GM19099 (cell line): ENCODE measurements around the gene SRBD1.

Source experiments
- POLR2A ChIP-seq: IDR thresholded peaks from 3 replicates; pipeline ENCODE4 v1.6.1; 2011; ENCODE audit warnings: low read depth; ENCODE audit not compliant: insufficient read length; ENCODE audit errors: extremely low read depth

Gene SRBD1

DNA sequence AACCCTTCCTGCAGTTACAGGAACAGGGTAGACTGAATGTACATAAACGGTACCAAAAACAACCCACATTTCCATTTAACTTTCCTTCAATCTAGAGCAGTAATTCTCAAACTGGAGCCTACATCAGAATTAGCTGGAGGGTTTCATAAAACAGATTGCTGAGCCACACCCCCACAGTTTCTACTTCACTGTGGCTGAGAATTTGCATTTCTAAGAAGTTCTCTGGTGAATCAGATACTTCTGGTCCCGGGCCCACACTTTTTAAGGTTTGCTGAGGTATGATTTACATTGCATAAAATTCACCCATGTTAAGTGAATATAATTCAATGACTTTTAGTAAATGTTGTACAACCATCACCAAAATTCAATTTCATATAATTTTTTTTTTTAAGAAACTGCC, 113.7 kb downstream of the SRBD1 start:
- no peak for TF ChIP-seq POLR2A

DNA sequence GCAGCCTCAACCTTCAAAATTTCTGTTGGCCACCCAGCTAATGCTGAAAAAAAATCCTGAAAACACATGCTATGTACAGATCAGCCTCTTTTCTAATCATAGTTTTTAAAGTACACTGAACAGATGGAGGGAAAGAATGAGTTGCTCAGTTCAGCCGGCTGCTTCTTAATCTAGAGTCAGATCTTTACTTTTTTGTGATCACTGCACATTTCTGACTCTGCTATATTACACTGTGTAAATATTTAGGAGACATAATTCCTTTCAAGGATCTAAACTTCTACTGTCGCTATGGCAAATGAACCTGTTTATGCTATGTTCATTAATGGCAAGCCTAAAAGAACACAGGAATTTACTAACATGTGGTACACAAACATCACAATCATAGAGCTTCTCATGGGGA, 114.2 kb downstream of the SRBD1 start:
- no peak for TF ChIP-seq POLR2A

DNA sequence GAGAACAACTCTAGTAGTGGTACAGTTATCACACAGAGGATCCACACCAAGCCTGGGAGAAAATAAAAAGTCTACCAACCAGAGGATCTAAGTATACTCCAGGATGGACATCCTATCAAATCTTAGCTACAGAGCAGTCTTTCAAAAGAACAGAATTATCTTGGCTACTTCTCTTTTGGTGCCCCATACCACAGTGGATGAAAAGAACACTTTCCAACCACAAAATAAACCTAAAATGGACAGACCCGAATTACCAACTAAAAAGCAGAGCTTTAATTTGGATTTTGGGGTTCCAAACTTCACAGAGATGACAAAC, 116.1 kb downstream of the SRBD1 start:
- no peak for TF ChIP-seq POLR2A

DNA sequence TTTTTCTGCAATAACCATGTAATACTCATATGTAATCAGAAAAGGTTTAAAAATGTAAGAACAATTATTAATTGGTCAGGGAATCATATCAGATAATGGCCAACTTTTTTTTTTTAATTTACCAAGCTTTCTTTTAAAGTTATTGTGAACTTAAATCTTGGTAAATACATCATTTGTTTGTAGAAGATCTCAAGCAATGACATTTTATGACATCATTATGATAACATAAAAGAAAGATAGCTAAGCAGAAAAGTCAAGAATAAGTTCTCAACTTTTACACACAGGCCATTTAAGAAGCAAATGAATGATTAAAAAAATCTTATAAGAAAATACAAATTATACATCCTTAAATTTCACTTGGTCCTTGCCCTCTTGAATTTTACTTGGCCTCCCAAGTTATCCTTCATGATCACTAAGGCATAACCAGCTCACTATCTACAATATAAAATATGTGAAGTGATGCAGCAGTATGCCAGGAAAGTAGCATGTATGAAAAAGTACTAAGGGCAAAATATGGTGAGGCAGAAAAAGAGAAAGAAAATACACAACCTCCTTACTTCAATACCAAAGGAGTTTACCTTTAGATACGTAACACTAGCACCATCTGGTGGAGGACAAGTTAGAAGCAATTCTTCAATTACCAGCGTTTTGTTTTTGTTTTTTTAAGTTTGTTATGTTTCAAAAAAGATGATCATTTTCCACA, 116.6 kb downstream of the SRBD1 start:
- no peak for TF ChIP-seq POLR2A

DNA sequence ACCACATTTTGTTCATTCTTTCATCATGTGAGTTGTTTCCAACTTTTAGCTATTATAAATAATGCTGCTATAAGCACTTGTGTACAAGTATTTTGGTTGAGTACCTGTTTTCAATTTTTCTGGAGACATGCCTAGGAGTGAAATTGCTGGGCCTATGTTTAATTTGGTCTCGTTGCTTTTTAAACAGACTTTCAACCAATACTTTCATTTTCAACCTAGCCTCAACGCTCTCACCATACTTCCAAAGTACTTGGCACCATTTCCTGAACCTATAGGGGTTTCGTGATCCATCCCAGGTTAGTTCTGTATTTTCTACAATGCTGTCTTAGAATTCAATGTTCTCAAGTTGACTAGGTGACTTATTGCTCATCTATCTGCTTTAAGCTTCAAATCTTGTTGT, 126.1 kb downstream of the SRBD1 start:
- no peak for TF ChIP-seq POLR2A

DNA sequence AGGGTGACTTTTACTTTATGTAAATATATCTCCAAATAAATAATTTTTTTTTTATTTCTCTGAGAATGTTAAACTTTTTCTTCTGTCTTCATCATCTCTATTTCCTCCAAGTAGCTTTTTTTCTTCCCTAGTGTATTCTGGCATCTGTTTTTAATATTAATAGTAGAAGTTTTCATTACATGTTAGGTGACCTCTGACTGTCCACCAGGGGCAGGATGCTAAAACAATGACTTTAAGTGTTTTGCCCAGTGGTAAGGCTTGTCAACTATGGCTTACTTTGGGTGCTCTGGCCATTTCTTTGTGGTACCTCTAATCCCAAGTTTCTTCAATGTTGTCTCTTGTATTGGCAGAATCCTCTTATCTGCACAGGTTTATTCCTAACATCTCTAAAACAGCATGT, 127.1 kb downstream of the SRBD1 start:
- no peak for TF ChIP-seq POLR2A

DNA sequence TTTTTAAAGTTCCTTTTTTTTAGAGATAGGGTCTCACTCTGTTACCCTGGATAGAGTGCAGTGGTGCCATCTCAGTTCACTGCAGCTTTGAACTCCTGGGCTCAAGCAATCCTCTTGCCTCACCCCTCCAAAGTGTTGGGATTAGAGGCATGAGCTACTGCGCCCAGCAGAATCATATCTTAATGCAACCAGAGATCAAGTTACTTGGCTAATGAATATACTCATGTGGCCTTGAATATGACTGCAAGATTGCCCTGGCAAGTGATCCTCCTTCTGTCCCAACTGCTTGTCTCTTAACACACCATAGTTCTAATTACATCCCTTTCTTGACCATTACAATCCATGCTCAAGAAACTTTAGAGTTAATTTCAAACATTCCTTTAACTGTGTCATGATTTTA, 133.5 kb downstream of the SRBD1 start:
- TF ChIP-seq POLR2A = no peak

DNA sequence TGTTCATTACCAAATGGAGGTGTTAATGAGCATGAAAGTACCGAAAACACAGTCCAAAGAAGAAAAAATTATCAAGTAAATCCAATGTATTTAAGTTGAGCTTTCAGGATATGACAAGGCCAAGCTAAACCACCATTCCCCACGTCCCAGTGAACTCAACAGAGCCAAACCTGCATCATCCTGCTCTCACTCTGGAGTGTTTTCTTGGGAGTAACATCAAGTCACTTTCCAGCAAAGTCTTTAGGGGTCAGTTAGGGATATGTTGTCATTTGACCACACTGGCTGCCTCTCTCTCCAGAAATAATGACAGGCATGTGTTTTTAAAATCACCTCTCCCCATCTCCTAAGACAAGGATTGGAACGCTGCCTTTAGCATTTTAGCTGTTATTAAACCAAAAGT, 140.5 kb downstream of the SRBD1 start:
- no peak for TF ChIP-seq POLR2A

DNA sequence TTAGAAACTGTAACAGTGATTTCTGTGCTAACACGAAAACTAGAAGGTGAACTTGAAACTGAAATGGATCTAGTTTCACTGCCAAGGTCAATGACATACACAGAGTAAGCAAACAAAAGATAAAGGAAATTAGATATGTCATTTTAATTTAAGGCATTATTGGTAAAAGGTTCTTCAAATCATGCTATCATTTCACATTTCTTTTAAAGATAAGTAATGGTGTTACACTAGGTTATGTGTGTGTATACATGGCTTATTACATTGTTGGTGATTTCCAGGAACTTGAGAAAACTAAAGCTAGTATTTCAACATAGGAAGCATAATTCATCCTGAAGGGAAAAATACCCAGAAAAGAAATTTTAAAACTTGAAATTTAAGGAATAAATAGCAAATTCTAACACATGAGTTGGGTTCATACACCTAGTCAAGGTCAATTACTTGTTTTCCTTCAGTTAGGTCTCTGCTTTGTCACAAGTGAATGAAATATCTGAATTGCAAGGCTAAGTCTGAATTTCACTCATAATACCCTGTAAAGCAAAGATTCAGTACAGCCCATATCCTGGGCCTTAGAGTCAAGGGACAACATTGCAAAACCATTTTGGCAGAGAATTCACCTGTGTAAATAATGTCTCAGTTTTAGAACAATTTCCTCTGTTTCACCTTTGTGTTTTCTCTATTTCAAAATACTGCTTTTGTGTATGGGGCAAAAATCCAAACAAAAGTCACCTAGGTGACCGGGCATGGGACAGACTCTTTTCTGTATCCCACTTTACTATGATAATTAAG, 141.6 kb downstream of the SRBD1 start:
- no peak for TF ChIP-seq POLR2A

DNA sequence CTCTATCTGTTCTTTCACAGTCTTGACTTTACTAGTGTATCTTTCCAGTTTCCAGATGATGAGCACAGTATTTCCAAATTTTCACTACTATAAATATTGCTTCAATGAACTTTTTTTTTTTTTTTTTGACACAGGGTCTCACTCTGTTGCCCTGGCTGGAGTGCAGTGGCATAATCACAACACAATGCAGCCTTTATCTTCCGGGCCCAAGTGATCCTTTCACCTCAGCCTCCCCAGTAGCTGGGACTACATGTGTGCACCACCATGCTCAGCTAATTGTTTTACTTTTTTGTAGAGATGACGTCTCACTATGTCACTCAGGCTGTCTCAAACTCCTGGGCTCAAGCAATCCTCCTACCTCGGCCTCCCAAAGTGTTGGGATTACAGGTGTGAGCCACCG, 142.8 kb downstream of the SRBD1 start:
- no peak for TF ChIP-seq POLR2A

DNA sequence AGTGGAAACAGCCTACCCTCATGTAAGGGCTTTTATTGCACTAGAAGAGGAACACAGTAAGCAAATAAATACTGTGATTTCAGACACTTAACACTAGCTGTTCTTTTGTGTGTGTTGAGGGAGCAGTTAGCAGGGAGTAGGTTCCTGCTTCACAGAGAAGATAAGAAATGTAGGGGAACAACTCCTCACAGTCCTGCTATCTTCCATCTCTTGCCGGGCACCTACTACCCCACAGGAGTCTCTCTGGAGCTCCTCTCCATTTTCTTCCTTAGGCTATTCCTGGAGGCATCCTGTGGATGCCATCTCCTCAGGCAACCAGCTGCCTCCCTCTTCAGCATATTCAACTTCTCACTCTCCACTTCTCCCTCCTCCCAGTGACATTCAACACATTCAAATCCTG, 145.0 kb downstream of the SRBD1 start:
- no peak for TF ChIP-seq POLR2A

DNA sequence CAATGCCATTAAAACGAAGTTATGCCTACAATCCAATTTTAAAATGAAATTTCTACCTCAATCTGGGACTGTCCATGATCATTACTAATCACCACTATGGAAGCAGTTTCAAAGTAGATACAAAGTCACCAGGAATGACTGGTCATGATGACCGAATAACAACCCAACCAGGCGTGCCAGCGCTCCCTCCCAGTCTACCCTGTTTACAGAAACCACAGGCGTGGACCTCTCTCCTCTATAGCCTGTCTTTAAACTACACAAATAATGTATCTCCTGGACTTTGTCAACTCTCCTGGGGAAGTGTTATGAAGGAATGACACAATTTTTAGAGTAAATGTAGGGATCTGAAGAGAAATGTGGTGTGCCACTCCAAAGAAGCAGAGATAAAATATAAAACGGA, 150.2 kb downstream of the SRBD1 start:
- TF ChIP-seq POLR2A = no peak

DNA sequence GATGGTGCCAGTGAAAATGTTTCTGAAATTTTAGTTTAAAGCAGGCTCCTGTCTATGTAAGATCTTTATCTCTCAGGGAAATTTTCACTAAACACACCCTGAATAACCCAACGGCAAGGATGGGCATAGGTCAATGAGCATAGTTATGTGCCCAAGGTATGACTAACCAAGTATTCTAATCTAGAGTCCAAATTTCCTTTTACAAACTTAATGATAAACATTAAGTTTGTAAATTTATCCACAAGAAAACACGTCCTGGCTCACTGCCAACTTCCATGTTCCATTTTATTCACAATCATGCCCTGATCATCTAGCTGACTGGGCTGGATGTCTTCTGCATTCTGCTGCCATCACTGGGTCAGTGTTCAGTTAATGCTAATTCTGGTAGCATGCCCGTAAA, 151.2 kb downstream of the SRBD1 start:
- no peak for TF ChIP-seq POLR2A

DNA sequence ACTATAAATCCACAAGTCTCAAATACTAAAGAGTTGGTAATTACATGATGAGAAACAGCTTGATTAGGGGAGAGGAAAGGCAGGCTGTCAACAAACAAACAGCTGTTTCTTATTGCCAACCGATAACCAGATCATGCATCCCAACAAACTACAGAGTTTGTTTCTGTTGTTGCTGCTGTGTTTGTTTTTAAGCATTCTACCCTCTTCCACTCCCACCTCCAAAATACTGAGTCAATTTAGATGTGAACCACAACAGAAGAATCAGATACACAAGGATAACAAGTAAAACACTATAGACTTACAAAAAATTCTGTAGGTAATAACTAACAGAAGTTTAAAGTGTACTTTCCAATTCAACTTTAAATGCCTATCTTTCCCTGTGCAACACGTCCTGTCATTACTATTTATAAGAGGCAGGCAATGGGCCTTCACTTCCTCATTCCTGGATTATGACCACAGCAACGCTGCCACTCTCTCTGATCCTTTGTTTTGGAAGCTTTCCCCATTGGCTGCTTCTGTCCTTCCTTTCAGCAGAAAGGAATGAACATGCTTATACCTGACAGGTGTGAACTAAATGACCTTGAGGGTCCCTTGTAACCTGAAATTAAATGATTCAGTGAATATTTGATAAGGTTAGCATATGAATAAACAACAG, 152.0 kb downstream of the SRBD1 start:
- TF ChIP-seq POLR2A = no peak

DNA sequence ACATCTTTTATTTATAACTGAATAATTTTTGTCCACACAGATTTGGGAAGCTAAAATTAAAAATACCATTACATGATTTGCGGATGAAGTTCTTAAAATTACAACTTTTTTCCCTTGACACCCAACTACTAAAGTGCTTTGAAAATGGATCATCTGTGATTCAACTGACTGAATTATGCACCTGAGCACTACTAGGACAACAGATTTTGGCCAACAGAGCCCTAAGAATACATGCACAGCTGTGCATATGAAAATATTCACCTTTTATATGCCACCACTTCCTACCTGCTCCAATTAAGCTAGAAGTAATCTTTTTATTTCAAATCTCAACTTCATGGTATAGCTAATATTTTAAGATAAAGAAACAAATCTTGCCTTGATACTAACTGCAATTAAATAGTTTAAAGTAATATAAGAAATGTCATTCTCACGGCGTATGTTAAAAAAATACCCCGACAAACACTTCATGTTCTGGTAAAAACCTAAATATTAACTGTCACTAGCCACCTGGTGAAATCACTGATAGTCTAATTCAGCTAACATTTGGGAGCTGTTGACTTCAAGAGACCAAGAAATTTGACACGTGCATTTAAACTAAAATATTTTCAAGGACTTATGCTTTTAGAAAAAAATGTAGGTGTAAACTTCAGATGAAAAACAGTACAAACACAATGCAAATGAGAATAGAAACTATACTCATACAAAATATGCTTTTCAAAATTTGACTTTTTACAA, 153.7 kb downstream of the SRBD1 start:
- no peak for TF ChIP-seq POLR2A
